ENCODE measurements around the gene ZSCAN30. TPM values are rescaled to one million over a fixed set of nuclear protein-coding genes. Genes with fewer than 3 reads are reported as not detected.

ZSCAN30 gene
- total RNA-seq, 4 donors from 2014 or later = 33.7 to 49.6 (median 41.8) TPM

DNA sequence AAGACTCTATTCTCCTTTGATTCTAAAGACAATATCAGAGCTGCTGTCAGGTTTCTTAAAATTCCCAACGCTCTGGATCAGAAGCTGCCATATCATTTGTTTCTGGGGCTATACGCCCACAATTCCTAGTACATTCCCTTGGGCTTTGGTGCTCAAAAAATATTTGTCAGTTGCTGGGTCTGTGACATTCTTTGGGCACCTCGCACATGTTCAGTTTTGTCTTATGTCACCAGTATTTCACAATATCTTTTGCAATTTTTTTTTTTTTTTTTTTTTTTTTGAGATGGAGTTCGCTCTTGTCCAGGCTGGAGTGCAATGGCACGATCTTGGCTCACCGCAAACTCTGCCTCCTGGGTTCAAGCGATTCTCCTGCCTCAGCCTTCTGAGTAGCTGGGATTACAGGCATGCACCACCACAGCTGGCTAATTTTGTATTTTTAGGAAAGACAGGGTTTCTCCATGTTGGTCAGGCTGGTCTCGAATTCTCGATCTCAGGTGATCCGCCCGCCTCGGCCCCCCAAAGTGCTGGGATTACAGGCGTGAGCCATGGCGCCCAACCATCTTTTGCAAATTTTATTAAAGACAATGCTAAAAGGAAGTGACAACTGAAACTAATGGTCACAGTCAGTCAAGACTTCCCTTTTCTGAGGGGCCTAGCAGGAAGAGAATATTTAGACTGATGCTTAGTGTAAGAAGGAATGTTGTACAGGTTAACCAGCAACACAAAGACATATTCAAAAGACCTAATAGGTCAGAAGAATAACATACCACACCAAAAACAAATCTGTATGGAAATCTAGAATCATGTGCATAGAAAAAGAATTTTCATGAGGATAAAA, 42.4 kb downstream of the ZSCAN30 start:
- WGBS, 2 donors = 96 to 97% methylated on average over 14 of the region's 14 CpGs
- Histone ChIP-seq H3K4me1 (peaks cover 0 to 2% of the 10 kb centered on the region in 2 donors), H3K36me3 (peaks cover 33 to 40% of the 10 kb centered on the region in 2 donors), H3K4me3 (replicated peaks in 1 of 3) (no peak overlapping the region), H3K9me3 (no peaks in the 10 kb centered on the region), H3K27ac (no peak overlapping the region), H3K27me3 (no peaks in the 10 kb centered on the region)
- no peak for DNase-seq
- intact Hi-C loops (cut with DNase I) = no loop called here
- no peak for TF ChIP-seq POLR2A (IDR thresholded peaks at IDR 0.05)
- TF ChIP-seq, protein P1, sequence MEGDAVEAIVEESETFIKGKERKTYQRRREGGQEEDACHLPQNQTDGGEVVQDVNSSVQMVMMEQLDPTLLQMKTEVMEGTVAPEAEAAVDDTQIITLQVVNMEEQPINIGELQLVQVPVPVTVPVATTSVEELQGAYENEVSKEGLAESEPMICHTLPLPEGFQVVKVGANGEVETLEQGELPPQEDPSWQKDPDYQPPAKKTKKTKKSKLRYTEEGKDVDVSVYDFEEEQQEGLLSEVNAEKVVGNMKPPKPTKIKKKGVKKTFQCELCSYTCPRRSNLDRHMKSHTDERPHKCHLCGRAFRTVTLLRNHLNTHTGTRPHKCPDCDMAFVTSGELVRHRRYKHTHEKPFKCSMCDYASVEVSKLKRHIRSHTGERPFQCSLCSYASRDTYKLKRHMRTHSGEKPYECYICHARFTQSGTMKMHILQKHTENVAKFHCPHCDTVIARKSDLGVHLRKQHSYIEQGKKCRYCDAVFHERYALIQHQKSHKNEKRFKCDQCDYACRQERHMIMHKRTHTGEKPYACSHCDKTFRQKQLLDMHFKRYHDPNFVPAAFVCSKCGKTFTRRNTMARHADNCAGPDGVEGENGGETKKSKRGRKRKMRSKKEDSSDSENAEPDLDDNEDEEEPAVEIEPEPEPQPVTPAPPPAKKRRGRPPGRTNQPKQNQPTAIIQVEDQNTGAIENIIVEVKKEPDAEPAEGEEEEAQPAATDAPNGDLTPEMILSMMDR (IDR thresholded peaks at IDR 0.05) = no peak

DNA sequence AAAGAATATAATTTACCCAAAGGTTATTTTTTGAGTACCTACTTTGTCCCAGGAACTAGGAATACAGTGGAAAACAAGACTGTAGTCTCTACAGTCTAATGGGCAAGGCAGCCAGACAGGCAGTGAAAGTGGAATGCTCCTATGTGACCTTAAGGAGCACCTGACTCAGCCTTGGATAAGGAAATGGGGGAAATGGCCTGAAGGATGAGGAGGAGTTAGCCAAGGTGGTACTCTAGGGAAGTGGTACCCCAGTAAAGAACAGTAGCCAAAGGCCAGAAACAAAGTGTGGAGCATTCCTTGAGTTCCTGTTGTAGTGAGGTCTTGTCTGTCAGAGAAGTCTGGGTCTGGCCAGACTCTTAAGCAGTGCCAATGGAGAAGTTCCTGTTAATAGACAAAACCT, 43.2 kb downstream of the ZSCAN30 start:
- no peak overlapping the region for H3K27ac ChIP-seq
- intact Hi-C loops (cut with DNase I) = no loop called here
- no peaks in the 10 kb centered on the region for H3K9me3 ChIP-seq
- peaks cover 33 to 42% of the 10 kb centered on the region in 2 donors for H3K36me3 ChIP-seq
- no peak for DNase-seq
- TF ChIP-seq POLR2A (IDR thresholded peaks at IDR 0.05) = no peak
- TF ChIP-seq, protein P1 (IDR thresholded peaks at IDR 0.05) = no peak
- no peaks in the 10 kb centered on the region for H3K27me3 ChIP-seq
- no peak overlapping the region for H3K4me3 ChIP-seq (replicated peaks in 1 of 3)
- peaks cover 0 to 10% of the 10 kb centered on the region in 2 donors for H3K4me1 ChIP-seq

DNA sequence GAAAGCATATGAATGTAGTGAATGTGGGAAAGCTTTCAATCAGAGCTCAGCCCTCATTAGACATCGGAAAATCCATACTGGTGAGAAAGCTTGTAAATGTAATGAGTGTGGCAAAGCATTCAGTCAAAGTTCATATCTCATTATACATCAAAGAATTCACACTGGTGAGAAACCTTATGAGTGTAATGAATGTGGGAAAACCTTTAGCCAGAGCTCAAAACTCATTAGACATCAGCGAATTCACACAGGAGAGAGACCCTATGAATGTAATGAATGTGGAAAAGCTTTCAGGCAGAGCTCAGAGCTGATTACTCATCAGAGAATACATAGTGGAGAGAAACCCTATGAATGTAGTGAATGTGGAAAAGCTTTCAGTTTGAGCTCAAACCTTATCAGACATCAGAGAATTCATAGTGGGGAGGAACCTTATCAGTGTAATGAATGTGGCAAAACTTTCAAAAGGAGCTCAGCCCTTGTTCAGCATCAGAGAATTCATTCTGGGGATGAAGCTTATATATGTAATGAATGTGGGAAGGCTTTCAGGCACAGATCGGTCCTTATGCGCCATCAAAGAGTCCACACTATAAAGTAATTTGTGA, 44.2 kb downstream of the ZSCAN30 start:
- Histone ChIP-seq H3K36me3 (peaks cover 33 to 42% of the 10 kb centered on the region in 2 donors), H3K27ac (no peak overlapping the region), H3K4me1 (peaks cover 0 to 12% of the 10 kb centered on the region in 2 donors), H3K9me3 (no peaks in the 10 kb centered on the region), H3K4me3 (replicated peaks in 1 of 3) (no peak overlapping the region), H3K27me3 (no peaks in the 10 kb centered on the region)
- no peak for TF ChIP-seq POLR2A (IDR thresholded peaks at IDR 0.05)
- TF ChIP-seq, protein P1 (IDR thresholded peaks at IDR 0.05) = no peak
- WGBS, 2 donors = 96 to 97% methylated on average over 4 of the region's 4 CpGs
- DNase-seq = no peak
- intact Hi-C loops (cut with DNase I) = no loop called here

DNA sequence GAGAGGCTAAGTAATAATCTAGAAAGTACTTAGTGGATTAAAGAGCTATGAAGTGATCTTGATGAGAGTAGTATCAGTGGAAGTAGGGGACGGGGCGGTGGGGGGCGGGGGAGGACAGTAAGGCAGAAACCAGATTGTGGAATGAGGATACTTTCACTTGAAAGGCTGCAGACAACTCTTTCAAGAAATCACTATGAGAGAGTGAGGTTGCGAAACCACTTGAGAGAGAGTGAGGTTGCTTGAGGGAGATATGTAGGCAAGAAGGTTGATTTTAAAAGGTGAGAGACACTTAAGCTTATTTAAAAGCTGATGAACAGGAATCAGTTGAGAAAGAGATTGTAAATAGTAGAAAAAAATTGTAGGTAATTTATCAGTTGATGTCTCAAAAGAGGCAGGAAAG, 45.4 kb downstream of the ZSCAN30 start:
- no peaks in the 10 kb centered on the region for H3K9me3 ChIP-seq

More for the DNA sequence above, 45.4 kb downstream of the ZSCAN30 start:
- Histone ChIP-seq H3K4me3 (replicated peaks in 1 of 3) (no peak overlapping the region), H3K27me3 (no peaks in the 10 kb centered on the region), H3K36me3 (peaks cover 33 to 42% of the 10 kb centered on the region in 2 donors), H3K27ac (no peak overlapping the region), H3K4me1 (peaks cover 0 to 12% of the 10 kb centered on the region in 2 donors)
- 93 to 97% methylated on average over 4 of the region's 4 CpGs for WGBS, 2 donors
- no peak for DNase-seq
- intact Hi-C loops (cut with DNase I) = no loop called here
- no peak for TF ChIP-seq POLR2A (IDR thresholded peaks at IDR 0.05)
- TF ChIP-seq, protein P1 (IDR thresholded peaks at IDR 0.05) = no peak

Measured in thyroid gland (tissue), 4 donors.